ENCODE data around the gene ZNF641. TPM values are rescaled to one million over a fixed set of nuclear protein-coding genes. Genes with fewer than 3 reads are reported as not detected.
A peak's percentile ranks its signal among the peaks of the same experiment; 100 is the strongest.

ZNF641 gene
- total and polyA plus RNA-seq, 12 donors, result 17.4 to 65.2 (median 44.7) TPM

DNA sequence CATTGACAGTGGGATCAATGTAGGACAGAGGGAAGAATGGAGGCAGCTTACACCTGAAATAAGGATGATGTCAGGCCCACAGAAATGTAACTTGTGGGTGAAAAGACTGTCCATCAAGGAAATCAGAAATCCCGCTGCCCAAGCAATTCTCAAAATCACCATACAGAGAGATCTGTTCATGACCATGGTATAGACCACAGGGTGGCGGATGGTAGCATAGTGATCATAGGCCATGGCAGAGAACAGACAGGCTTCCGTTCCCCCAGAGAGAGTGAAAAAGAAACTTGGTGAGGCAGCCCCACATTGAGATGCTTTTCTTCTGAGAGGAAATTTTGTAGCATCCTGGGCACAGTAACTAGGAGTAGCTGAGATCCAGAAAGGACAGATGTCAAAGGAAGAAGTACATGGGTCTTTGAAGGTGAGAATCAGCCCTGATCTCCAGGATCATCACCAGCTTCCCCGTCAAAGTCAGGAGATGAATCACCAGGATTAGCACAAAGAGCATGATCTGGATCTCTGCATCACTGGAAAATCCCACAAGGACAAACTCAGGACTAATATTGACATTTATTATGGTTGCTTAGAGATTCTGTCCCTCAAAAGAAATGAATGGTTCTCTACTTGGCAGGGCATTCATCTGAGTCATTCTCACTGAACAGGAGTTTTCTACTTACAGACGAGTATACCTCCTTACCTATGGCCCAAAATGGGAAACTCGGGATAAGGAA, 5.5 kb upstream of the ZNF641 start:
- intact Hi-C loops (cut with DNase I), result no loop called here
- no peaks in the 10 kb centered on the region for H3K36me3 ChIP-seq (replicated peaks in 1 of 2)
- H3K27ac ChIP-seq, result peak overlapping the region; percentile 26 to 88 (median 73)
- no peaks in the 10 kb centered on the region for H3K27me3 ChIP-seq
- TF ChIP-seq, protein P1, sequence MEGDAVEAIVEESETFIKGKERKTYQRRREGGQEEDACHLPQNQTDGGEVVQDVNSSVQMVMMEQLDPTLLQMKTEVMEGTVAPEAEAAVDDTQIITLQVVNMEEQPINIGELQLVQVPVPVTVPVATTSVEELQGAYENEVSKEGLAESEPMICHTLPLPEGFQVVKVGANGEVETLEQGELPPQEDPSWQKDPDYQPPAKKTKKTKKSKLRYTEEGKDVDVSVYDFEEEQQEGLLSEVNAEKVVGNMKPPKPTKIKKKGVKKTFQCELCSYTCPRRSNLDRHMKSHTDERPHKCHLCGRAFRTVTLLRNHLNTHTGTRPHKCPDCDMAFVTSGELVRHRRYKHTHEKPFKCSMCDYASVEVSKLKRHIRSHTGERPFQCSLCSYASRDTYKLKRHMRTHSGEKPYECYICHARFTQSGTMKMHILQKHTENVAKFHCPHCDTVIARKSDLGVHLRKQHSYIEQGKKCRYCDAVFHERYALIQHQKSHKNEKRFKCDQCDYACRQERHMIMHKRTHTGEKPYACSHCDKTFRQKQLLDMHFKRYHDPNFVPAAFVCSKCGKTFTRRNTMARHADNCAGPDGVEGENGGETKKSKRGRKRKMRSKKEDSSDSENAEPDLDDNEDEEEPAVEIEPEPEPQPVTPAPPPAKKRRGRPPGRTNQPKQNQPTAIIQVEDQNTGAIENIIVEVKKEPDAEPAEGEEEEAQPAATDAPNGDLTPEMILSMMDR (IDR thresholded peaks at IDR 0.05), result no peak
- no peak for TF ChIP-seq POLR2A (IDR thresholded peaks at IDR 0.05)
- DNase-seq, result peak in 5 of 7 donors; percentile 44 to 75 (median 56)
- WGBS, 4 donors, result 66 to 74% (median 71%) methylated on average over 6 of the region's 6 CpGs
- H3K9me3 ChIP-seq (replicated peaks in 1 of 3), result no peaks in the 10 kb centered on the region
- H3K4me1 ChIP-seq (replicated peaks in 1 of 2), result peaks cover 11 to 23% of the 10 kb centered on the region in 2 donors
- H3K4me3 ChIP-seq, result no peak overlapping the region

DNA sequence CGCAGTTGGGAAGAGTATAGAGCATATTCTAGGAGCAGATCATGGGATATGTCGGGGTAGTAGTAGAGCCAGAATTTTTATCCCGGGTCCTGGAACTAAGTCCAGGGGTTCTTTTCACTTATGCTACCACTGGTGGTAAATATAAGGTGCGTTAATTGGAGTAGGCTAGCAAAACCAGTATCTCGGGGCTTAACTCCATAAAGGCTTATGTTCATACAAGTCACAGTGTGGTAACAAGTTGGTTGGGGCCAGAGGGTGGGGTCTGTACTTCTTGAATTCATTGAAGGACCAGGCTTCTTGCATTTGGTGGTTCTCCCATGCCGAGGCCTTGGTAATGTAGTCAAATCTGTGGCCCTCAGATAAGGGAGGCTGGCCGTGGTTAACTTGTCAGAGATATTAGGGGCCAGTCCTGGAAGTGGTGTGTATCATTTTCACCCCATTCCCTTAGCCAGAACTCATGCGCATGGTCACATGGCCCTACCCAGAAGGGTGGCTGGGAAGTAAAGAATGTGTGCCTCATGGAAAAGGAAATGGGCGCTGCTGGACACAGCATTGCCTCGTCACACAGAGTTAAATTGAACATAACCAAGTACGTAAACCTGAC, 1.5 kb upstream of the ZNF641 start:
- Histone ChIP-seq H3K36me3 (replicated peaks in 1 of 2) (peaks cover 0 to 7% of the 10 kb centered on the region in 2 donors), H3K9me3 (replicated peaks in 1 of 3) (no peaks in the 10 kb centered on the region), H3K27me3 (no peaks in the 10 kb centered on the region), H3K4me1 (replicated peaks in 1 of 2) (peaks cover 32 to 40% of the 10 kb centered on the region in 2 donors), H3K27ac (no peak overlapping the region), H3K4me3 (no peak overlapping the region)
- no peak for DNase-seq
- WGBS, 4 donors, result 92 to 94% (median 93%) methylated on average over 11 of the region's 11 CpGs
- TF ChIP-seq POLR2A (IDR thresholded peaks at IDR 0.05), result no peak
- TF ChIP-seq, protein P1 (IDR thresholded peaks at IDR 0.05), result no peak
- intact Hi-C loops (cut with DNase I), result loop anchor here in 1 of 2 donors (5.0 kb wide), 2 partner anchors 100 to 155 kb away; no protein-coding TSS in a partner anchor

DNA sequence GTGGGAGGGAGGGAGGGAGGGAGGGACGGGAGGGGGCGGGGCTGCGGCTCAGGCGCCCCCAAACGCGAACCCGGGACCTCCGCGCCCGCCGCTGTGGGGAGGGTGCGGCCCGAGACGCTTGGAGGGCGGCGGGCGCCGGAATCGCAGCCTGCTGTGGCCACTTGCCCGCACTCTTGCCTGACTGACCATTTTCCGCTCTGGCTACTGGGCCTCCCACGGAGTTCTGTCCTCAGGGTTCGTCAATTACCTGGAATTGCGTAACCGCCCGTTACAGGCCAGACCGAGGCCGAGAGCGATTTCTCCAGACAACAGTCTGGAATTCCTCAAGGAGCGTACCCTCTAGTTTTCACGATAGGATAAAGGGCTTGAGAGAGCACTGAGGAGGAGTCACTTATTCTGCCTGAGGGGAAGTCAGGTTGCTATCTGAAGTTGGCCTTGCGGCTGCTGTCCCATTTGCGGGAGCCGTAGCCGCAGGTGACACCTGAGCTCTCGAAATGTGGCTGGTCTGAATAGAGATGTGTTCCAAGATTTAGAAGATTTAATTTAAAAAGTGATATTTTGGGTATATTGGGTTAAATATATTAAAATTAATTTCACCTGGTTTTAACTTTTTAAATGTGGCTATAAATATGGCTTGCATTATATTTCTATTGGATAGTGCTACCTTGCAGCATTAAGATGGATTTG, 446 bp upstream of the ZNF641 start:
- peak overlapping the region in 3 of 4 donors; percentile 44 to 99 (median 79) for H3K4me3 ChIP-seq
- intact Hi-C loops (cut with DNase I), result loop anchor here in 1 of 2 donors (5.0 kb wide), 2 partner anchors 101 to 154 kb away; no protein-coding TSS in a partner anchor
- H3K4me1 ChIP-seq (replicated peaks in 1 of 2), result peaks cover 29 to 32% of the 10 kb centered on the region in 2 donors
- H3K27ac ChIP-seq, result peak overlapping the region; percentile 82 to 100 (median 95)
- 0 to 2% (median 1%) methylated on average over 12 to 35 of the region's 36 CpGs for WGBS, 4 donors
- no peaks in the 10 kb centered on the region for H3K27me3 ChIP-seq
- peak; percentile 80 to 94 (median 88) for DNase-seq
- peak in 1 of 2 donors; percentile 64 for TF ChIP-seq POLR2A (IDR thresholded peaks at IDR 0.05)
- TF ChIP-seq, protein P1 (IDR thresholded peaks at IDR 0.05), result peak in 1 of 6 experiments; percentile 24
- peaks cover 0 to 18% of the 10 kb centered on the region in 2 donors for H3K36me3 ChIP-seq (replicated peaks in 1 of 2)
- no peaks in the 10 kb centered on the region for H3K9me3 ChIP-seq (replicated peaks in 1 of 3)

DNA sequence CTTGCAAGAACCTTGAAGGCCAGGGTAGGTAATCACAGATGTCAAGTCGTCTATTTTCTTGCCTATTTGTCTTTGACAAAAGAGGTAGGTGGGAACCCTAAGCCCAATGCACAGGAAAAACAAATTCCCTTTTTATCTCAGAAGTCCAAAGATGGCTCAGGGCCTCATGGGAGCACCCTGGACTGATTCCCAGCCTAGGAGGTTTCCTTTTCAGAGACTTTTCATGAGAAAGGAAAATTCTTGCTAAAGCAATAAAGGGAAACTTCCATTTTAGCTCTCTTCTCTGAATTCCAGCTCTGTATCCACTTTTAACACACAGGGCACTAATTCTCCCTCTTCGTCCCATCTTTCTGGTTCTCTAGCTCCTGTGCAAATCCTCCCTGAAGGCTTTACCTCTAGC, 1.2 kb downstream of the ZNF641 start:
- peak overlapping the region in 2 of 4 donors; percentile 79 to 99 for H3K4me3 ChIP-seq
- peaks cover 0 to 35% of the 10 kb centered on the region in 2 donors for H3K36me3 ChIP-seq (replicated peaks in 1 of 2)
- DNase-seq, result no peak
- H3K4me1 ChIP-seq (replicated peaks in 1 of 2), result peaks cover 25 to 32% of the 10 kb centered on the region in 2 donors
- WGBS, 4 donors, result 17 to 28% (median 21%) methylated on average over 2 of the region's 2 CpGs
- peak overlapping the region in 4 of 5 donors; percentile 93 to 100 (median 96) for H3K27ac ChIP-seq
- TF ChIP-seq, protein P1 (IDR thresholded peaks at IDR 0.05), result no peak
- TF ChIP-seq POLR2A (IDR thresholded peaks at IDR 0.05), result no peak
- H3K27me3 ChIP-seq, result no peaks in the 10 kb centered on the region
- no peaks in the 10 kb centered on the region for H3K9me3 ChIP-seq (replicated peaks in 1 of 3)
- intact Hi-C loops (cut with DNase I), result no loop called here

Measured in adrenal gland (tissue), 12 donors.